ENCODE measurements around the gene SRPK2.

- TF ChIP-seq CTCF (conservative IDR thresholded peaks at IDR 0.05; ENCODE audit: low read depth, low read length): no peak
- TF ChIP-seq EZH2 (IDR thresholded peaks at IDR 0.05; ENCODE audit: borderline replicate concordance, low read depth, low read length, poor library complexity, severe bottlenecking): no peak
Observed at GRCh38 chr7:105426606-105427146, 38.0 kb upstream of the SRPK2 start.
